Measurements from ENCODE around the gene CCNQ. TPM values are rescaled to one million over a fixed set of nuclear protein-coding genes. Genes with fewer than 3 reads are reported as not detected.

CCNQ gene
- total RNA-seq, 2 donors from 2014 or later, result 33.8 to 55.9 TPM

DNA sequence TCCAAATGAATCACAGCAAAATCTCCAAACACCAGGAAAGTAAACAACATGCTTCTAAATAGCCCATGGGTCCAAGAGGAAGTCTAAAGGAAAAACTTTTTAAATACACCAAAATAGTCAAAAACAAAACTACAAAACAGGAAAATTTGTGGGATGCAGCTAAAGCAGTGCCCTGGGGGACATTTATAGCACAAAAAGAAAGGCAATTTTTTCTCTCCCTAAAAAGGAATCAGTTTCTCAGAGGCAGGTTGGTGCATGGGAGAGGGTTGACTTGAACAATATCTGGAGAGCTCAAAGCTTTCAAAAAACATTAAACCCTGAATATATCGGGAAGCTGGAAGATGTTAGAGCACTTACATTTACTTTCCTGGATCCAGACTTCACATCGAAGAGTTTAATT lies 32.4 kb upstream of the CCNQ start:
- DNase-seq (ENCODE audit: low spot score), result no peak
- intact Hi-C loops (cut with DNase I), result no loop called here
- WGBS, result 94% methylated on average over 2 of the region's 2 CpGs
- Histone ChIP-seq H3K9me3 (no peaks in the 10 kb centered on the region), H3K4me1 (replicated peaks) (no peaks in the 10 kb centered on the region), H3K36me3 (no peaks in the 10 kb centered on the region), H3K27ac (no peak overlapping the region), H3K27me3 (replicated peaks; ENCODE audit: insufficient read depth) (no peaks in the 10 kb centered on the region), H3K4me3 (no peak overlapping the region)
- TF ChIP-seq, protein P1, sequence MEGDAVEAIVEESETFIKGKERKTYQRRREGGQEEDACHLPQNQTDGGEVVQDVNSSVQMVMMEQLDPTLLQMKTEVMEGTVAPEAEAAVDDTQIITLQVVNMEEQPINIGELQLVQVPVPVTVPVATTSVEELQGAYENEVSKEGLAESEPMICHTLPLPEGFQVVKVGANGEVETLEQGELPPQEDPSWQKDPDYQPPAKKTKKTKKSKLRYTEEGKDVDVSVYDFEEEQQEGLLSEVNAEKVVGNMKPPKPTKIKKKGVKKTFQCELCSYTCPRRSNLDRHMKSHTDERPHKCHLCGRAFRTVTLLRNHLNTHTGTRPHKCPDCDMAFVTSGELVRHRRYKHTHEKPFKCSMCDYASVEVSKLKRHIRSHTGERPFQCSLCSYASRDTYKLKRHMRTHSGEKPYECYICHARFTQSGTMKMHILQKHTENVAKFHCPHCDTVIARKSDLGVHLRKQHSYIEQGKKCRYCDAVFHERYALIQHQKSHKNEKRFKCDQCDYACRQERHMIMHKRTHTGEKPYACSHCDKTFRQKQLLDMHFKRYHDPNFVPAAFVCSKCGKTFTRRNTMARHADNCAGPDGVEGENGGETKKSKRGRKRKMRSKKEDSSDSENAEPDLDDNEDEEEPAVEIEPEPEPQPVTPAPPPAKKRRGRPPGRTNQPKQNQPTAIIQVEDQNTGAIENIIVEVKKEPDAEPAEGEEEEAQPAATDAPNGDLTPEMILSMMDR (IDR thresholded peaks at IDR 0.05), result no peak
- TF ChIP-seq POLR2A (IDR thresholded peaks at IDR 0.05) (no peak), POLR2AphosphoS5 (IDR thresholded peaks at IDR 0.05) (no peak)

DNA sequence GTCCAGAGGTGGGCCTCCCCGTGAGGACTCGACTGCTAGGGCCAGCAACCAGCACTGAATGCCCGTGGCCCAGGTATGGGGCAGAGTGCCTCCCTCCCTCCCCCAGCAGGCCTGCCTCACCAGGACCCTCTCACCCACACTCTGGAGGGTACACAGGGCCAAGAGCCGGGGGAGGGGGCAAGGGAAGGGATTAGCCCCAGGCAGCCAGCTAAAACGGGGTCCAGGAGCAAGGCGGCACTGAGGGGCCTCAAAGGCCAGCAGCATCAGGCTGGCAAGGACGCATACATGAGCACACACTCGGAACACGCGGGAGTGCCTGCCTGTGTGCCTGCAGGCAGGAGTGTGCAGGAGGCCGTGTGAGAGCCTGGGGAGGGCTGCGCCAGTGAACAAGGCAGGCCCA lies 29.7 kb upstream of the CCNQ start:
- Histone ChIP-seq H3K9me3 (no peaks in the 10 kb centered on the region), H3K27me3 (replicated peaks; ENCODE audit: insufficient read depth) (no peaks in the 10 kb centered on the region), H3K36me3 (no peaks in the 10 kb centered on the region), H3K4me3 (no peak overlapping the region), H3K27ac (no peak overlapping the region), H3K4me1 (replicated peaks) (no peaks in the 10 kb centered on the region)
- 95% methylated on average over 7 of the region's 12 CpGs for WGBS
- TF ChIP-seq POLR2AphosphoS5 (IDR thresholded peaks at IDR 0.05) (no peak), POLR2A (IDR thresholded peaks at IDR 0.05) (no peak)
- TF ChIP-seq, protein P1 (IDR thresholded peaks at IDR 0.05), result no peak
- intact Hi-C loops (cut with DNase I), result no loop called here
- no peak for DNase-seq (ENCODE audit: low spot score)

DNA sequence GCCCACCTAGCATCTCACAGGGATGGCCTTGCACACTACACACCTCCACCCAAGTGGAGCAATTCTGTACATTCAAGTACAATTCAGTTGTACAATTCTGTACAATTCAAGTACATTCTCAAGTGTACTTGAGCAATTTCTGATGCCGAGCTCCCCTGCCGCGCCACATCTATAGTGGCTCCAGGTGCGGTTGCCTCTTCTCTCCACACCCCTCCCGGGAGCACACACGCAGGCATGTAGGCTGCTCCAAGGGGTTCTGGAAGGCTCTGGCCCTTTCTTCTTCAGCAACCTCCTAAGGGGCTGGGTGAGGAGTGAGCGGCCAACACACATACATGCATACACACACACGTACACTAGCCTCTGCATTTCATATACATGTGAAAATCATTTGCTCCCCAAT lies 29.2 kb upstream of the CCNQ start:
- no peaks in the 10 kb centered on the region for H3K9me3 ChIP-seq
- 73% methylated on average over 3 of the region's 8 CpGs for WGBS
- no peak for DNase-seq (ENCODE audit: low spot score)
- no peaks in the 10 kb centered on the region for H3K36me3 ChIP-seq
- no peak overlapping the region for H3K4me3 ChIP-seq
- no peak for TF ChIP-seq POLR2AphosphoS5 (IDR thresholded peaks at IDR 0.05)
- TF ChIP-seq, protein P1 (IDR thresholded peaks at IDR 0.05), result no peak
- no peak for TF ChIP-seq POLR2A (IDR thresholded peaks at IDR 0.05)
- intact Hi-C loops (cut with DNase I), result no loop called here
- H3K4me1 ChIP-seq (replicated peaks), result no peaks in the 10 kb centered on the region
- no peak overlapping the region for H3K27ac ChIP-seq
- H3K27me3 ChIP-seq (replicated peaks; ENCODE audit: insufficient read depth), result no peaks in the 10 kb centered on the region

DNA sequence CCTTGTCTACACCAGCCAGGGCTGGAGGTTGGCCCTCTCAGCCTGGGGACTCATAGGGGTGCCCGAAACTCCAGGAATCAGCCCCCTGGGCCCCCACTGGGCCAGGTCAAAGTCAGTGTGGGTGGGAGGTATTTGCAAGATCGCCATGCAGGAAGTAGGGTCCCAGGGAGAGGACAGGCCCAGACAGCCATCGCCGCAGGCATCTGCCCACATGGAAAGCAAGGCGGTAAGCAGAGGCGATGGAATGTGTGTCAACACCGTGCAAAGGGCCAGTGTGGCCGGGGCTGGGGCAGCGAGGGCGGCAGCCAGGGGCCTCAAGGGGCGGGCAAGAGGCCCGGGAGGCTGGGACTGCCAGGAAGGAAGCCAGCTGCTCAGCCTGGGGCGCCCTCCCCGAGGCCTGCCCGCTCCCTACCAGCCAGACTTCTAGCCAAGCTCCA lies 28.8 kb upstream of the CCNQ start:
- 64% methylated on average over 9 of the region's 15 CpGs for WGBS
- Histone ChIP-seq H3K27ac (no peak overlapping the region), H3K9me3 (no peaks in the 10 kb centered on the region), H3K36me3 (no peaks in the 10 kb centered on the region), H3K4me3 (no peak overlapping the region), H3K4me1 (replicated peaks) (no peaks in the 10 kb centered on the region), H3K27me3 (replicated peaks; ENCODE audit: insufficient read depth) (no peaks in the 10 kb centered on the region)
- intact Hi-C loops (cut with DNase I), result no loop called here
- no peak for DNase-seq (ENCODE audit: low spot score)
- TF ChIP-seq POLR2A (IDR thresholded peaks at IDR 0.05), result no peak
- TF ChIP-seq, protein P1 (IDR thresholded peaks at IDR 0.05), result no peak

DNA sequence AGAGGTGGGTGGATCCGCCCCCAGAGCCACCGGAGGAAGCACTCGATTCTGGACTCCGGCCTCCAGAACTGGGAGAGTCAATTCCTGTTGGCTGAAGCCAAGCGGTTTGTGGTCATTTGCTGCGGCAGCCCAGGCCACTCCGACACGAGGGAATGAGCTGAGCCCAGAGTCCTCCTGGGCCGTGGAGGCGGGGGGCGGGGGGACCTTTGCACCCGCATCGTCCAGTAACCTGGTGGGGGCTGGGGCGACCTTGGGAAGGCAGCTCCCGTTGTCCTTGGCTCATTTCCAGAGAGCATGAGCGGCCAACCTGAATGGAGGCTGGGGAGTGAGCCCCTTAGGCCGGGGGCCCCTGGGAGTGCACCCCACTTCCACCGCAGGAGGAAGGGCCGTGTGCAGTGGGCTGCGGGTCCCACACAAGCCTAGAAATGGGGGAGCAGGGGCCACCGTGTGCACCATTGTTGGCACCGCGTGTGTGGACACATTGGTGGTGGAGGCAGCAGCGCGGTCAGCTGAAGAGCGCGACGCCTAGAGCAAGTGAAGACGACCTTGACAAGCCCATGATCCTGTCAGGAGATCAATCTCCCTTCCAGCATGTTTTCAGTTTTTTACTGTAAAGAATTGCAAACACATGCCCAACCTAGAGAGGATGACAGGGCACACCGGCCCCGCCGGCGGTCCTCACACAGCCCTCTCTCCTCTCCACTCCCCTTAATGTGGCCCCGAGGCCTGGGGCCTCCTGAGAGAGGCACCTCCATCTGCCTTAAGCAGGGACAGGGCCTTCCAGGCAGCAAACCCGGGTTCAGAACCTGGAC lies 28.1 kb upstream of the CCNQ start:
- no peak for DNase-seq (ENCODE audit: low spot score)
- Histone ChIP-seq H3K9me3 (no peaks in the 10 kb centered on the region), H3K4me3 (no peak overlapping the region), H3K27me3 (replicated peaks; ENCODE audit: insufficient read depth) (no peaks in the 10 kb centered on the region), H3K27ac (no peak overlapping the region), H3K4me1 (replicated peaks) (no peaks in the 10 kb centered on the region), H3K36me3 (no peaks in the 10 kb centered on the region)
- 83% methylated on average over 33 of the region's 35 CpGs for WGBS
- intact Hi-C loops (cut with DNase I), result no loop called here
- no peak for TF ChIP-seq POLR2AphosphoS5 (IDR thresholded peaks at IDR 0.05)
- TF ChIP-seq, protein P1 (IDR thresholded peaks at IDR 0.05), result no peak
